IgD-negative memory B cell (primary cell): ENCODE data around the gene PTAR1. TPM values are rescaled to one million over a fixed set of nuclear protein-coding genes. Genes with fewer than 3 reads are reported as not detected.

Experiments used
- H3K27ac Mint-ChIP-seq, 3 donors: one replicate each; pipeline ENCODE4 v1.8.0; 2020 to 2022; ENCODE audit warnings: mild to moderate bottlenecking in 3 of 3, mixed read lengths in 3 of 3, moderate library complexity in 1 of 3
- H3K27me3 Mint-ChIP-seq: one replicate; pipeline ENCODE4 v1.8.0; 2021; ENCODE audit warnings: mixed read lengths
- H3K36me3 Mint-ChIP-seq: one replicate; pipeline ENCODE4 v1.8.0; 2020; ENCODE audit warnings: mild to moderate bottlenecking, mixed read lengths
- H3K4me1 Mint-ChIP-seq, 3 donors: one replicate each; pipeline ENCODE4 v1.8.0; 2020 to 2022; ENCODE audit warnings: mixed read lengths in 3 of 3, mild to moderate bottlenecking in 1 of 3
- H3K4me3 Mint-ChIP-seq, 4 donors: one replicate each; pipeline ENCODE4 v1.8.0; 2020 to 2022; ENCODE audit warnings: mild to moderate bottlenecking in 4 of 4, mixed read lengths in 4 of 4, moderate library complexity in 3 of 4
- H3K9me3 Mint-ChIP-seq, 3 donors: one replicate each; pipeline ENCODE4 v1.8.0; 2020 to 2021; ENCODE audit warnings: mixed read lengths in 3 of 3, mild to moderate bottlenecking in 1 of 3
- polyA plus RNA-seq: library from polyadenylated mRNA; unstranded; fragments of 300-500 nt; fragmentation: Illumina TruSeq; gene quantifications from one replicate; pipeline ENCODE4 v1.2.3, GENCODE V29; 2021

PTAR1 gene
- polyA plus RNA-seq, 1 donor from 2014 or later = 10.3 TPM

GRCh38 chr9:69731348-69731747 lies 28.5 kb downstream of the PTAR1 start:
- Mint-ChIP-seq H3K27me3 (no peaks in the 10 kb centered on the region), H3K27ac (no peak overlapping the region), H3K4me1 (no peaks in the 10 kb centered on the region), H3K9me3 (no peaks in the 10 kb centered on the region), H3K36me3 (peaks cover 17% of the 10 kb centered on the region), H3K4me3 (no peak overlapping the region)

- no peak overlapping the region for H3K4me3 Mint-ChIP-seq
- H3K36me3 Mint-ChIP-seq = peaks cover 25% of the 10 kb centered on the region
- H3K27ac Mint-ChIP-seq = no peak overlapping the region
- H3K4me1 Mint-ChIP-seq = peaks cover 0 to 1% (median 0%) of the 10 kb centered on the region in 3 donors
- H3K27me3 Mint-ChIP-seq = no peaks in the 10 kb centered on the region
- H3K9me3 Mint-ChIP-seq = peaks cover 0 to 4% (median 0%) of the 10 kb centered on the region in 3 donors
Measured at GRCh38 chr9:69719983-69720382, 39.8 kb downstream of the PTAR1 start.

GRCh38 chr9:69719367-69719766 lies 40.4 kb downstream of the PTAR1 start:
- H3K27ac Mint-ChIP-seq = no peak overlapping the region
- no peak overlapping the region for H3K4me3 Mint-ChIP-seq
- peaks cover 0 to 4% (median 0%) of the 10 kb centered on the region in 3 donors for H3K9me3 Mint-ChIP-seq
- no peaks in the 10 kb centered on the region for H3K4me1 Mint-ChIP-seq
- peaks cover 22% of the 10 kb centered on the region for H3K36me3 Mint-ChIP-seq
- no peaks in the 10 kb centered on the region for H3K27me3 Mint-ChIP-seq

GRCh38 chr9:69718218-69718617 lies 41.6 kb downstream of the PTAR1 start:
- Mint-ChIP-seq H3K4me1 (no peaks in the 10 kb centered on the region), H3K4me3 (no peak overlapping the region), H3K36me3 (peaks cover 21% of the 10 kb centered on the region), H3K9me3 (peaks cover 0 to 4% (median 0%) of the 10 kb centered on the region in 3 donors), H3K27me3 (no peaks in the 10 kb centered on the region), H3K27ac (no peak overlapping the region)

- H3K4me3 Mint-ChIP-seq = no peak overlapping the region
- peaks cover 0 to 2% (median 0%) of the 10 kb centered on the region in 3 donors for H3K9me3 Mint-ChIP-seq
- no peaks in the 10 kb centered on the region for H3K4me1 Mint-ChIP-seq
- no peak overlapping the region for H3K27ac Mint-ChIP-seq
- H3K27me3 Mint-ChIP-seq = no peaks in the 10 kb centered on the region
- peaks cover 20% of the 10 kb centered on the region for H3K36me3 Mint-ChIP-seq
Measured at GRCh38 chr9:69715825-69716224, 44.0 kb downstream of the PTAR1 start.

GRCh38 chr9:69715096-69715495 lies 44.7 kb downstream of the PTAR1 start:
- Mint-ChIP-seq H3K27me3 (no peaks in the 10 kb centered on the region), H3K36me3 (peaks cover 15% of the 10 kb centered on the region)

GRCh38 chr9:69697475-69697874 lies 62.3 kb downstream of the PTAR1 start:
- Mint-ChIP-seq H3K27me3 (peaks cover 4% of the 10 kb centered on the region), H3K9me3 (peaks cover 15 to 38% (median 18%) of the 10 kb centered on the region in 3 donors), H3K4me3 (no peak overlapping the region), H3K4me1 (no peaks in the 10 kb centered on the region), H3K36me3 (no peaks in the 10 kb centered on the region), H3K27ac (no peak overlapping the region)

More at GRCh38 chr9:69715096-69715495, 44.7 kb downstream of the PTAR1 start:
- Mint-ChIP-seq H3K4me1 (no peaks in the 10 kb centered on the region), H3K27ac (no peak overlapping the region), H3K4me3 (no peak overlapping the region), H3K9me3 (peaks cover 0 to 2% (median 0%) of the 10 kb centered on the region in 3 donors)

GRCh38 chr9:69696802-69697201 lies 63.0 kb downstream of the PTAR1 start:
- H3K27ac Mint-ChIP-seq = no peak overlapping the region
- H3K27me3 Mint-ChIP-seq = peaks cover 4% of the 10 kb centered on the region
- no peaks in the 10 kb centered on the region for H3K36me3 Mint-ChIP-seq
- peaks cover 15 to 35% (median 18%) of the 10 kb centered on the region in 3 donors for H3K9me3 Mint-ChIP-seq
- H3K4me1 Mint-ChIP-seq = no peaks in the 10 kb centered on the region
- no peak overlapping the region for H3K4me3 Mint-ChIP-seq

GRCh38 chr9:69689991-69690538 lies 69.7 kb downstream of the PTAR1 start:
- no peaks in the 10 kb centered on the region for H3K4me1 Mint-ChIP-seq
- H3K27me3 Mint-ChIP-seq = peaks cover 2% of the 10 kb centered on the region
- peaks cover 2 to 8% (median 6%) of the 10 kb centered on the region in 3 donors for H3K9me3 Mint-ChIP-seq
- no peak overlapping the region for H3K4me3 Mint-ChIP-seq
- H3K27ac Mint-ChIP-seq = no peak overlapping the region
- peaks cover 2% of the 10 kb centered on the region for H3K36me3 Mint-ChIP-seq

GRCh38 chr9:69683927-69684326 lies 75.9 kb downstream of the PTAR1 start:
- Mint-ChIP-seq H3K27me3 (peaks cover 3% of the 10 kb centered on the region), H3K9me3 (no peaks in the 10 kb centered on the region), H3K36me3 (no peaks in the 10 kb centered on the region), H3K27ac (no peak overlapping the region), H3K4me3 (peak overlapping the region in 1 of 4 donors; percentile 28), H3K4me1 (no peaks in the 10 kb centered on the region)

- no peaks in the 10 kb centered on the region for H3K9me3 Mint-ChIP-seq
- peaks cover 0 to 5% (median 0%) of the 10 kb centered on the region in 3 donors for H3K4me1 Mint-ChIP-seq
- no peak overlapping the region for H3K4me3 Mint-ChIP-seq
- no peak overlapping the region for H3K27ac Mint-ChIP-seq
- H3K27me3 Mint-ChIP-seq = peaks cover 2% of the 10 kb centered on the region
- H3K36me3 Mint-ChIP-seq = no peaks in the 10 kb centered on the region
Measured at GRCh38 chr9:69678843-69679538, 80.8 kb downstream of the PTAR1 start.

- peaks cover 0 to 7% (median 0%) of the 10 kb centered on the region in 3 donors for H3K4me1 Mint-ChIP-seq
- H3K9me3 Mint-ChIP-seq = no peaks in the 10 kb centered on the region
- no peak overlapping the region for H3K4me3 Mint-ChIP-seq
- H3K27me3 Mint-ChIP-seq = peaks cover 7% of the 10 kb centered on the region
- H3K36me3 Mint-ChIP-seq = no peaks in the 10 kb centered on the region
- no peak overlapping the region for H3K27ac Mint-ChIP-seq
Measured at GRCh38 chr9:69677931-69678330, 81.9 kb downstream of the PTAR1 start.

GRCh38 chr9:69675563-69675962 lies 84.2 kb downstream of the PTAR1 start:
- H3K36me3 Mint-ChIP-seq = no peaks in the 10 kb centered on the region
- H3K27me3 Mint-ChIP-seq = peaks cover 18% of the 10 kb centered on the region
- no peak overlapping the region for H3K27ac Mint-ChIP-seq
- H3K4me3 Mint-ChIP-seq = no peak overlapping the region
- H3K4me1 Mint-ChIP-seq = peaks cover 0 to 14% (median 0%) of the 10 kb centered on the region in 3 donors
- no peaks in the 10 kb centered on the region for H3K9me3 Mint-ChIP-seq

- H3K9me3 Mint-ChIP-seq = no peaks in the 10 kb centered on the region
- peaks cover 0 to 14% (median 0%) of the 10 kb centered on the region in 3 donors for H3K4me1 Mint-ChIP-seq
- H3K27ac Mint-ChIP-seq = no peak overlapping the region
- H3K4me3 Mint-ChIP-seq = peak overlapping the region in 2 of 4 donors; percentile 6 to 43
- peaks cover 22% of the 10 kb centered on the region for H3K27me3 Mint-ChIP-seq
- no peaks in the 10 kb centered on the region for H3K36me3 Mint-ChIP-seq
Measured at GRCh38 chr9:69674716-69675438, 84.9 kb downstream of the PTAR1 start.

- H3K36me3 Mint-ChIP-seq = no peaks in the 10 kb centered on the region
- H3K4me3 Mint-ChIP-seq = peak overlapping the region in 2 of 4 donors; percentile 43 to 66
- H3K9me3 Mint-ChIP-seq = no peaks in the 10 kb centered on the region
- H3K27ac Mint-ChIP-seq = no peak overlapping the region
- H3K27me3 Mint-ChIP-seq = peaks cover 22% of the 10 kb centered on the region
- H3K4me1 Mint-ChIP-seq = peaks cover 0 to 14% (median 0%) of the 10 kb centered on the region in 3 donors
Measured at GRCh38 chr9:69674112-69674685, 85.6 kb downstream of the PTAR1 start.
